Measurements from ENCODE around the gene ECM2.

Gene ECM2

GRCh38 chr9:92457576-92457975 lies 78.2 kb downstream of the ECM2 start:
- DNase-seq = no peak

- no peak for DNase-seq
Measured at GRCh38 chr9:92455217-92455616, 80.6 kb downstream of the ECM2 start.

- no peak for DNase-seq
Measured at GRCh38 chr9:92446536-92446935, 89.3 kb downstream of the ECM2 start.
